SK-N-SH treated with all-trans-retinoic acid at 6 μM for 48 hours (cell line): ENCODE data around the gene IMP4.

Experiments
- ATAC-seq: fragments of 200-7000 bp; cut with Tn5 transposase; 3 replicates; pipeline ENCODE4 v1.9.1; 2020; ENCODE audit warnings: mild to moderate bottlenecking, moderate library complexity
- ARNTL ChIP-seq: fragments of 450-650 bp; formaldehyde crosslinking; IDR thresholded peaks from 2 replicates; pipeline ENCODE4 v1.5.0; 2020; ENCODE audit warnings: low read depth, mild to moderate bottlenecking, moderate library complexity, borderline replicate concordance
- BACH2 ChIP-seq: fragments of 250-450 bp; sonication (Bioruptor Pico); IDR thresholded peaks from 2 replicates; pipeline ENCODE4 v1.9.0; 2021; ENCODE audit warnings: mild to moderate bottlenecking, borderline replicate concordance
- CSDC2 ChIP-seq: fragments of 250-450 bp; sonication (Bioruptor Pico); IDR thresholded peaks from 2 replicates; pipeline ENCODE4 v1.5.0; 2020; ENCODE audit warnings: mild to moderate bottlenecking, moderate library complexity
- ESRRG ChIP-seq: fragments of 250-450 bp; sonication (Bioruptor Pico); IDR thresholded peaks from 2 replicates; pipeline ENCODE4 v1.6.1; 2021; ENCODE audit warnings: mild to moderate bottlenecking
- GLIS3 ChIP-seq: fragments of 250-450 bp; sonication (Bioruptor Pico); IDR thresholded peaks from 2 replicates; pipeline ENCODE4 v1.5.0; 2020; ENCODE audit warnings: mild to moderate bottlenecking, moderate library complexity
- ISL1 ChIP-seq: fragments of 250-450 bp; sonication (Bioruptor Pico); IDR thresholded peaks from 2 replicates; pipeline ENCODE4 v2.1.2; 2022; ENCODE audit warnings: mild to moderate bottlenecking, moderate library complexity
- OSR1 ChIP-seq: fragments of 250-450 bp; sonication (Bioruptor Pico); IDR thresholded peaks from 2 replicates; pipeline ENCODE4 v1.8.0; 2022; ENCODE audit warnings: moderate library complexity, mild to moderate bottlenecking, inconsistent platforms
- PATZ1 ChIP-seq: fragments of 250-450 bp; sonication (Bioruptor Pico); IDR thresholded peaks from 2 replicates; pipeline ENCODE4 v1.8.0; 2020; ENCODE audit warnings: mild to moderate bottlenecking, moderate library complexity, borderline replicate concordance
- RARB ChIP-seq: fragments of 250-450 bp; sonication (Bioruptor Pico); IDR thresholded peaks from 2 replicates; pipeline ENCODE4 v1.8.0; 2021; ENCODE audit warnings: mild to moderate bottlenecking, moderate library complexity
- SNAI2 ChIP-seq: fragments of 250-450 bp; sonication (Bioruptor Pico); IDR thresholded peaks from 2 replicates; pipeline ENCODE4 v1.5.0; 2020; ENCODE audit warnings: mild to moderate bottlenecking, moderate library complexity
- TCF4 ChIP-seq: fragments of 250-450 bp; sonication (Bioruptor Pico); IDR thresholded peaks from 2 replicates; pipeline ENCODE4 v1.8.0; 2021; ENCODE audit warnings: mild to moderate bottlenecking, moderate library complexity, borderline replicate concordance
- TOX ChIP-seq: fragments of 250-450 bp; sonication (Bioruptor Pico); IDR thresholded peaks from 2 replicates; pipeline ENCODE4 v1.8.0; 2021; ENCODE audit warnings: mild to moderate bottlenecking, moderate library complexity, borderline replicate concordance
- ZC3H10 ChIP-seq: fragments of 250-450 bp; sonication (Bioruptor Pico); IDR thresholded peaks from 2 replicates; pipeline ENCODE4 v1.5.1; 2021; ENCODE audit warnings: mild to moderate bottlenecking, moderate library complexity
- ZFP3 ChIP-seq: fragments of 250-450 bp; sonication (Bioruptor Pico); IDR thresholded peaks from 2 replicates; pipeline ENCODE4 v1.5.0; 2020; ENCODE audit warnings: mild to moderate bottlenecking, moderate library complexity
- ZFP30 ChIP-seq: fragments of 450-650 bp; formaldehyde crosslinking; IDR thresholded peaks from 2 replicates; pipeline ENCODE4 v1.5.0; 2022; ENCODE audit warnings: mild to moderate bottlenecking, moderate library complexity
- ZNF565 ChIP-seq: fragments of 450-650 bp; formaldehyde crosslinking; conservative IDR thresholded peaks from 2 replicates; pipeline ENCODE4 v1.5.0; 2020; ENCODE audit warnings: low read depth, mild to moderate bottlenecking, moderate library complexity
- ZNF70 ChIP-seq: fragments of 450-650 bp; formaldehyde crosslinking; IDR thresholded peaks from 2 replicates; pipeline ENCODE4 v1.5.0; 2020; ENCODE audit warnings: mild to moderate bottlenecking, moderate library complexity
- ZNF8 ChIP-seq: fragments of 450-650 bp; formaldehyde crosslinking; IDR thresholded peaks from 2 replicates; pipeline ENCODE4 v1.5.0; 2020; ENCODE audit warnings: mild to moderate bottlenecking, moderate library complexity
- TF ChIP-seq, protein P1 (sequence below): fragments of 250-450 bp; sonication (Bioruptor Pico); IDR thresholded peaks from 2 replicates; pipeline ENCODE4 v1.5.0; 2020; ENCODE audit warnings: mild to moderate bottlenecking, moderate library complexity
- TF ChIP-seq, protein P2 (sequence below): fragments of 250-450 bp; sonication (Bioruptor Pico); IDR thresholded peaks from 2 replicates; pipeline ENCODE4 v1.8.0; 2021; ENCODE audit warnings: low read depth, mild to moderate bottlenecking, moderate library complexity, borderline replicate concordance
- TF ChIP-seq, protein P3 (sequence below): fragments of 250-450 bp; sonication (Bioruptor Pico); IDR thresholded peaks from 2 replicates; pipeline ENCODE4 v1.5.1; 2020; ENCODE audit warnings: low read depth, mild to moderate bottlenecking, moderate library complexity
- TF ChIP-seq, protein P4 (sequence below): fragments of 250-450 bp; sonication (Bioruptor Pico); IDR thresholded peaks from 2 replicates; pipeline ENCODE4 v1.5.1; 2021; ENCODE audit warnings: mild to moderate bottlenecking, moderate library complexity

The IMP4 gene

GRCh38 chr2:130391058-130391871 lies 48.6 kb downstream of the IMP4 start:
- peak; percentile 97 for ATAC-seq
- no peak for TF ChIP-seq RARB (CRISPR knock-in tag)
- TF ChIP-seq, protein P1, sequence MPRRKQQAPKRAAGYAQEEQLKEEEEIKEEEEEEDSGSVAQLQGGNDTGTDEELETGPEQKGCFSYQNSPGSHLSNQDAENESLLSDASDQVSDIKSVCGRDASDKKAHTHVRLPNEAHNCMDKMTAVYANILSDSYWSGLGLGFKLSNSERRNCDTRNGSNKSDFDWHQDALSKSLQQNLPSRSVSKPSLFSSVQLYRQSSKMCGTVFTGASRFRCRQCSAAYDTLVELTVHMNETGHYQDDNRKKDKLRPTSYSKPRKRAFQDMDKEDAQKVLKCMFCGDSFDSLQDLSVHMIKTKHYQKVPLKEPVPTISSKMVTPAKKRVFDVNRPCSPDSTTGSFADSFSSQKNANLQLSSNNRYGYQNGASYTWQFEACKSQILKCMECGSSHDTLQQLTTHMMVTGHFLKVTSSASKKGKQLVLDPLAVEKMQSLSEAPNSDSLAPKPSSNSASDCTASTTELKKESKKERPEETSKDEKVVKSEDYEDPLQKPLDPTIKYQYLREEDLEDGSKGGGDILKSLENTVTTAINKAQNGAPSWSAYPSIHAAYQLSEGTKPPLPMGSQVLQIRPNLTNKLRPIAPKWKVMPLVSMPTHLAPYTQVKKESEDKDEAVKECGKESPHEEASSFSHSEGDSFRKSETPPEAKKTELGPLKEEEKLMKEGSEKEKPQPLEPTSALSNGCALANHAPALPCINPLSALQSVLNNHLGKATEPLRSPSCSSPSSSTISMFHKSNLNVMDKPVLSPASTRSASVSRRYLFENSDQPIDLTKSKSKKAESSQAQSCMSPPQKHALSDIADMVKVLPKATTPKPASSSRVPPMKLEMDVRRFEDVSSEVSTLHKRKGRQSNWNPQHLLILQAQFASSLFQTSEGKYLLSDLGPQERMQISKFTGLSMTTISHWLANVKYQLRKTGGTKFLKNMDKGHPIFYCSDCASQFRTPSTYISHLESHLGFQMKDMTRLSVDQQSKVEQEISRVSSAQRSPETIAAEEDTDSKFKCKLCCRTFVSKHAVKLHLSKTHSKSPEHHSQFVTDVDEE, result no peak
- no peak for TF ChIP-seq ISL1 (CRISPR knock-in tag)
- TF ChIP-seq TCF4 (CRISPR knock-in tag), result no peak
- TF ChIP-seq TOX (CRISPR knock-in tag), result no peak
- TF ChIP-seq, protein P2, sequence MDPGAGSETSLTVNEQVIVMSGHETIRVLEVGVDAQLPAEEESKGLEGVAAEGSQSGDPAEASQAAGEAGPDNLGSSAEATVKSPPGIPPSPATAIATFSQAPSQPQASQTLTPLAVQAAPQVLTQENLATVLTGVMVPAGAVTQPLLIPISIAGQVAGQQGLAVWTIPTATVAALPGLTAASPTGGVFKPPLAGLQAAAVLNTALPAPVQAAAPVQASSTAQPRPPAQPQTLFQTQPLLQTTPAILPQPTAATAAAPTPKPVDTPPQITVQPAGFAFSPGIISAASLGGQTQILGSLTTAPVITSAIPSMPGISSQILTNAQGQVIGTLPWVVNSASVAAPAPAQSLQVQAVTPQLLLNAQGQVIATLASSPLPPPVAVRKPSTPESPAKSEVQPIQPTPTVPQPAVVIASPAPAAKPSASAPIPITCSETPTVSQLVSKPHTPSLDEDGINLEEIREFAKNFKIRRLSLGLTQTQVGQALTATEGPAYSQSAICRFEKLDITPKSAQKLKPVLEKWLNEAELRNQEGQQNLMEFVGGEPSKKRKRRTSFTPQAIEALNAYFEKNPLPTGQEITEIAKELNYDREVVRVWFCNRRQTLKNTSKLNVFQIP (CRISPR knock-in tag), result no peak
- no peak for TF ChIP-seq PATZ1
- no peak for TF ChIP-seq ZNF70 (CRISPR knock-in tag)
- no peak for TF ChIP-seq ESRRG
- TF ChIP-seq ZC3H10 (CRISPR knock-in tag), result no peak

GRCh38 chr2:130391872-130392670 lies 49.4 kb downstream of the IMP4 start:
- ATAC-seq, result peak; percentile 65
- no peak for TF ChIP-seq OSR1 (CRISPR knock-in tag)
- no peak for TF ChIP-seq TCF4 (CRISPR knock-in tag)
- TF ChIP-seq SNAI2 (CRISPR knock-in tag), result no peak
- no peak for TF ChIP-seq ARNTL (CRISPR knock-in tag)
- no peak for TF ChIP-seq ESRRG
- no peak for TF ChIP-seq BACH2
- no peak for TF ChIP-seq RARB (CRISPR knock-in tag)
- TF ChIP-seq ZNF8, result no peak
- no peak for TF ChIP-seq GLIS3 (CRISPR knock-in tag)
- TF ChIP-seq, protein P3, sequence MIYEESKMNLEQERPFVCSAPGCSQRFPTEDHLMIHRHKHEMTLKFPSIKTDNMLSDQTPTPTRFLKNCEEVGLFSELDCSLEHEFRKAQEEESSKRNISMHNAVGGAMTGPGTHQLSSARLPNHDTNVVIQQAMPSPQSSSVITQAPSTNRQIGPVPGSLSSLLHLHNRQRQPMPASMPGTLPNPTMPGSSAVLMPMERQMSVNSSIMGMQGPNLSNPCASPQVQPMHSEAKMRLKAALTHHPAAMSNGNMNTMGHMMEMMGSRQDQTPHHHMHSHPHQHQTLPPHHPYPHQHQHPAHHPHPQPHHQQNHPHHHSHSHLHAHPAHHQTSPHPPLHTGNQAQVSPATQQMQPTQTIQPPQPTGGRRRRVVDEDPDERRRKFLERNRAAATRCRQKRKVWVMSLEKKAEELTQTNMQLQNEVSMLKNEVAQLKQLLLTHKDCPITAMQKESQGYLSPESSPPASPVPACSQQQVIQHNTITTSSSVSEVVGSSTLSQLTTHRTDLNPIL, result no peak
- no peak for TF ChIP-seq ZFP30 (CRISPR knock-in tag)
- TF ChIP-seq ISL1 (CRISPR knock-in tag), result no peak
- no peak for TF ChIP-seq ZFP3
- TF ChIP-seq, protein P4, sequence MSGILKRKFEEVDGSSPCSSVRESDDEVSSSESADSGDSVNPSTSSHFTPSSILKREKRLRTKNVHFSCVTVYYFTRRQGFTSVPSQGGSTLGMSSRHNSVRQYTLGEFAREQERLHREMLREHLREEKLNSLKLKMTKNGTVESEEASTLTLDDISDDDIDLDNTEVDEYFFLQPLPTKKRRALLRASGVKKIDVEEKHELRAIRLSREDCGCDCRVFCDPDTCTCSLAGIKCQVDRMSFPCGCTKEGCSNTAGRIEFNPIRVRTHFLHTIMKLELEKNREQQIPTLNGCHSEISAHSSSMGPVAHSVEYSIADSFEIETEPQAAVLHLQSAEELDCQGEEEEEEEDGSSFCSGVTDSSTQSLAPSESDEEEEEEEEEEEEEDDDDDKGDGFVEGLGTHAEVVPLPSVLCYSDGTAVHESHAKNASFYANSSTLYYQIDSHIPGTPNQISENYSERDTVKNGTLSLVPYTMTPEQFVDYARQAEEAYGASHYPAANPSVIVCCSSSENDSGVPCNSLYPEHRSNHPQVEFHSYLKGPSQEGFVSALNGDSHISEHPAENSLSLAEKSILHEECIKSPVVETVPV (CRISPR knock-in tag), result no peak
- TF ChIP-seq CSDC2, result no peak
- TF ChIP-seq, protein P2 (CRISPR knock-in tag), result no peak
- no peak for TF ChIP-seq ZNF565 (CRISPR knock-in tag)
- no peak for TF ChIP-seq TOX (CRISPR knock-in tag)
- TF ChIP-seq, all 23 proteins: peak for 0
